ENCODE measurements around the gene APLP2.
A peak's percentile ranks its signal among the peaks of the same experiment; 100 is the strongest.

The APLP2 gene

DNA sequence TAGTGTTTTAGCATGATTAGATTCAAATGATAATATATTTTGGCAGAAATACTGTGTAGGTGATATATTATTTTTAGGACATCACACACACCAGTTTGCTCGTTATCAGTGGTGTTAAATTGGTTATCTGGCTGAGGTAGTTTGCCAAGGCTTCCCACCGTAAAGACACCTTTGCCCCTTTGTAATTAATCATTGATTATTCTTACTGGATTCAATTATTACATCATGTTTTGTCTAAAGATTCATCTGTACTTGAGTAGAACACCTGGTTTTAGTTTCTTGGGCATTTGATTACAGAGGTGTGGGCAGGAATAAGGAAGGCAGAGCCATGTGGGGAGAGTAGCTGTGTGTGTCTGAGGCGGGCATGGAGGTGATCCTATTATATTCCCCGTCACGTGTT lies 50.4 kb downstream of the APLP2 start:
- H3K4me3 ChIP-seq (ENCODE audit: low read depth, low read length) = no peak overlapping the region
- TF ChIP-seq, protein P1, sequence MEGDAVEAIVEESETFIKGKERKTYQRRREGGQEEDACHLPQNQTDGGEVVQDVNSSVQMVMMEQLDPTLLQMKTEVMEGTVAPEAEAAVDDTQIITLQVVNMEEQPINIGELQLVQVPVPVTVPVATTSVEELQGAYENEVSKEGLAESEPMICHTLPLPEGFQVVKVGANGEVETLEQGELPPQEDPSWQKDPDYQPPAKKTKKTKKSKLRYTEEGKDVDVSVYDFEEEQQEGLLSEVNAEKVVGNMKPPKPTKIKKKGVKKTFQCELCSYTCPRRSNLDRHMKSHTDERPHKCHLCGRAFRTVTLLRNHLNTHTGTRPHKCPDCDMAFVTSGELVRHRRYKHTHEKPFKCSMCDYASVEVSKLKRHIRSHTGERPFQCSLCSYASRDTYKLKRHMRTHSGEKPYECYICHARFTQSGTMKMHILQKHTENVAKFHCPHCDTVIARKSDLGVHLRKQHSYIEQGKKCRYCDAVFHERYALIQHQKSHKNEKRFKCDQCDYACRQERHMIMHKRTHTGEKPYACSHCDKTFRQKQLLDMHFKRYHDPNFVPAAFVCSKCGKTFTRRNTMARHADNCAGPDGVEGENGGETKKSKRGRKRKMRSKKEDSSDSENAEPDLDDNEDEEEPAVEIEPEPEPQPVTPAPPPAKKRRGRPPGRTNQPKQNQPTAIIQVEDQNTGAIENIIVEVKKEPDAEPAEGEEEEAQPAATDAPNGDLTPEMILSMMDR (IDR thresholded peaks at IDR 0.05; ENCODE audit: insufficient read depth, low read depth, low read length, missing control alignments) = no peak
- DNase-seq (ENCODE audit: low read depth) = no peak

DNA sequence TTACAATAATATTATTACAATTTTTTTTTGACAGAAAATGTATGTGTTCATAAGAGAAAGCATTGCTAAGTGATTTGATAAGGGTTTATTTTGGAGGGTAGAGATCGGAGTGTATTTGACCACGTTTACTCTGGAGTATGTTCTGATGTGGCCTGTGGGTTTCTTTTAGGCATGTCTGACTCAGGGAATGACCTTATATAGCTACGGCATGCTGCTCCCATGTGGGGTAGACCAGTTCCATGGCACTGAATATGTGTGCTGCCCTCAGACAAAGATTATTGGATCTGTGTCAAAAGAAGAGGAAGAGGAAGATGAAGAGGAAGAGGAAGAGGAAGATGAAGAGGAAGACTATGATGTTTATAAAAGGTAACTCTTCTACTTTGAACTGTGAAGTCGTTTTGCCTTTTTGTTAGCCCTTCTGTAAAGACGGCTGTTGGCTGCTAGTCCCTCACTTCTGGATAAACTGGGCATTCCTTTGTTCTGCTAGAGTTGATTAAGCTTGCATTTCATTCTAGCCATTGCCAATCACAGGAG lies 51.8 kb downstream of the APLP2 start:
- TF ChIP-seq, protein P1 (IDR thresholded peaks at IDR 0.05; ENCODE audit: insufficient read depth, low read depth, low read length, missing control alignments) = no peak
- H3K4me3 ChIP-seq (ENCODE audit: low read depth, low read length) = no peak overlapping the region
- DNase-seq (ENCODE audit: low read depth) = no peak

DNA sequence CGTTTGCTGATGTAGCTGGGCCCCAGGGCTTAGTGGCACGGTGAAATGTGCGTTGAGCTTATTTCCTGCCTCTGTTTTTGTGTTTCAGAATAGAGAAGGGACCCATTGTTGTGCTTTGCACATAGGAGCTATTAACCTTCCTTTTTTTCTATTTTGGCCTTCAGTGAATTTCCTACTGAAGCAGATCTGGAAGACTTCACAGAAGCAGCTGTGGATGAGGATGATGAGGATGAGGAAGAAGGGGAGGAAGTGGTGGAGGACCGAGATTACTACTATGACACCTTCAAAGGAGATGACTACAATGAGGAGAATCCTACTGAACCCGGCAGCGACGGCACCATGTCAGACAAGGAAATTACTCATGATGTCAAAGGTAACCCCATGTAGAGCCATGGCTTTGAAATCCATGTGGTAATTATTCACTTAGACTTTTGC lies 52.5 kb downstream of the APLP2 start:
- peak; percentile 21 for DNase-seq (ENCODE audit: low read depth)
- TF ChIP-seq, protein P1 (IDR thresholded peaks at IDR 0.05; ENCODE audit: insufficient read depth, low read depth, low read length, missing control alignments) = no peak
- H3K4me3 ChIP-seq (ENCODE audit: low read depth, low read length) = no peak overlapping the region

DNA sequence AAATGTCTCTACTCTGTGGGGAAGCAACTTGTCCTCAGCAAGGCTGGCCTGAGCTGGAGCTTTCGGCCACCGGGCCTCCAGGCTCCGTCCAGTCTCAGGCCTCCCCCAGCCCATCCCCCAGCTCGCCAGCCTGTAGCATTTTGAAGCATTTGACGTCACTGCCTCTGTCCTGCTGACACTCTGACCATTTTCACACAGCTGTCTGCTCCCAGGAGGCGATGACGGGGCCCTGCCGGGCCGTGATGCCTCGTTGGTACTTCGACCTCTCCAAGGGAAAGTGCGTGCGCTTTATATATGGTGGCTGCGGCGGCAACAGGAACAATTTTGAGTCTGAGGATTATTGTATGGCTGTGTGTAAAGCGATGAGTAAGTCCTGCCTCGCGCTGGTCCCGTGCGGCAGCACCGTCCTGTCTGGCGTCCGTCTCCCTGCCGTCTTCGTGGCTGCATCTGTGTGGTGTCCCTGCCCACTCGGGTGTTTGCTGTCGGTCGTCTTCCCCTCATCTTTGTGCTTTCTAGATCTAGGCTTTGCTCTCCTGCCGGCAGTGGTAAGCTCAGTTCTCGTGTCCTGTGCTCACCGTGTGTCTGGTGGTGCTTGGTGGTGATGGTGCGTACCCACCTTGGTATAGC lies 53.8 kb downstream of the APLP2 start:
- TF ChIP-seq, protein P1 (IDR thresholded peaks at IDR 0.05; ENCODE audit: insufficient read depth, low read depth, low read length, missing control alignments) = no peak
- no peak overlapping the region for H3K4me3 ChIP-seq (ENCODE audit: low read depth, low read length)
- no peak for DNase-seq (ENCODE audit: low read depth)

DNA sequence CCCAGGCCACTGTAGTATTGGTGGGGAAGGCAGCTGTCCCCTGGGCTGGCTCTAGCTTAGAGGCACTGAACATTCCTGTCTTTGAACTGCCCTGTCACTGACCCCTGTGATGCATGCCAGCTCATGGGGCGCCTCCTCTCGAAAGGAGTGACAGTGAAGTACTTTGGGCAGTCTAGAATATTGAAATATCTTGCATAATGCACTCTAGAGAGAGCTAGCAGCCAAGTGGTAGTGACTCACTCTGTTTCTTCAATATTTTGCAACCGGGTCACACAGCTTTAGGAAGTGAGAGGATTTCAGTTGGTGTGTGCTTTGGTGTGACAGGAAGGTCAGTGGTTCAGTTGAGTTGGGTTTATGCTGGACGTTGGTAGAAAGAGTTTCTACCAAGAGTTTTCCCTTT lies 54.4 kb downstream of the APLP2 start:
- H3K4me3 ChIP-seq (ENCODE audit: low read depth, low read length) = no peak overlapping the region
- DNase-seq (ENCODE audit: low read depth) = peak; percentile 13
- TF ChIP-seq, protein P1 (IDR thresholded peaks at IDR 0.05; ENCODE audit: insufficient read depth, low read depth, low read length, missing control alignments) = no peak

DNA sequence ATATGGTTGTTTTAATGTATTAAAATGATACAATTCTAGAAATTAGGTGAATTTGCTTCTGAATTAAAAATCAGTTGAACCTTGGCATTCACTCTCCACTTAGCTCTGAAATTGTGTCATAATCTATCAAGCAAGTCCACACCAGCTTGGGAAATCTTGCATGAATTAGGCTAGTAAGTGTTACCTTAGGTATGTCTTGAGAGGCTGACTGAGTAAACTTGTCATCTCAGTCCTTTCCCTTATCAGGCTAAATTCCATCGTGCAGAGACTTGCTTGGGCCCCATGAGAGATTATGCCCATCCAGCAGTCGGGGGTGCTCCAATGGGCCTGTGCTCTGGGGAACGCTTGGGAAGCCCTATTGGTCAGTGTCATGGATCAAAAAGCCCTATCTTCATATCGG lies 55.9 kb downstream of the APLP2 start:
- DNase-seq (ENCODE audit: low read depth) = no peak
- TF ChIP-seq, protein P1 (IDR thresholded peaks at IDR 0.05; ENCODE audit: insufficient read depth, low read depth, low read length, missing control alignments) = no peak
- H3K4me3 ChIP-seq (ENCODE audit: low read depth, low read length) = no peak overlapping the region

DNA sequence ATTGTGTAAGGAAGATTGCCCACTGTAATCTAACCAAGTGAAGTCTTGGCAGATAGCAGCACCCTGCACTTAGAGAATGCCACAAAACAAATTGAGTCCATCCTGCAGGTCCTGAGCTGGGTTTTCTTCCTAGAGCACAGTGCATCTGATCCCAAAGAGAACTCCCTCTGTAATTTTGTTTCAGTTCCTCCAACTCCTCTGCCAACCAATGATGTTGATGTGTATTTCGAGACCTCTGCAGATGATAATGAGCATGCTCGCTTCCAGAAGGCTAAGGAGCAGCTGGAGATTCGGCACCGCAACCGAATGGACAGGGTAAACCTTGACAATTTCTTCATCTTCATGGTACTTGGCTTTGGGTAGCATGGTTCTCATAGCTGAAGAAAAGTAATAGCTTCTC lies 56.8 kb downstream of the APLP2 start:
- no peak for DNase-seq (ENCODE audit: low read depth)
- TF ChIP-seq, protein P1 (IDR thresholded peaks at IDR 0.05; ENCODE audit: insufficient read depth, low read depth, low read length, missing control alignments) = no peak
- H3K4me3 ChIP-seq (ENCODE audit: low read depth, low read length) = no peak overlapping the region
